ENCODE results near the gene CDH6. TPM values are rescaled to one million over a fixed set of nuclear protein-coding genes. Genes with fewer than 3 reads are reported as not detected.

The CDH6 gene
- total RNA-seq, 1 donor from 2014 or later, result 0.54 TPM

DNA sequence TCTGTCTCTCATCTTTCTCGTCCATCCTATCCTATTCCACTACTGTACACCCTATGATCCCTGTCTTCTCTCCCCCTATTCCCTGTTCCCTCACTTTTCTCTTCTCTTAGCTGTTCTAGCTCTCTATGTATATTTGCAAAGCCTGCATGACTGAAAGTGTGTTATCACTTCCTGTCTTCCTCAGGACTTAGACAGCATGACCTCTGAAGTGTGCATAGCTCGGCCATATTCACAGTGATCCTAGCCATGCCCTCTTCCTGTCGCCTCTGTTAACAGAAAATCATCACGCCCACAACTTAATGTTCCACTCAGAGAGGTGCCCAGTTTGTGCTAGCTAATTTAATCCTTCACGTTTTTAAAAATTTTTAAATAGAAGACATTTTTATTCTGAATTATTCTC is 35.8 kb upstream of the CDH6 start:
- DNase-seq (ENCODE audit: low spot score in 2 of 2, unreplicated experiment in 2 of 2), result no peak
- no peak overlapping the region for H3K4me3 Mint-ChIP-seq
- H3K27ac Mint-ChIP-seq, result no peak overlapping the region
- H3K4me1 Mint-ChIP-seq, result peaks cover 12% of the 10 kb centered on the region
- no peaks in the 10 kb centered on the region for H3K27me3 Mint-ChIP-seq (ENCODE audit: low read depth)
- TF ChIP-seq CTCF (IDR thresholded peaks at IDR 0.05; ENCODE audit: unreplicated experiment), result no peak
- H3K9me3 Mint-ChIP-seq, result no peaks in the 10 kb centered on the region
- H3K36me3 Mint-ChIP-seq, result no peaks in the 10 kb centered on the region

GRCh38 chr5:31158686-31159085 is 34.8 kb upstream of the CDH6 start:
- no peak for DNase-seq (ENCODE audit: low spot score in 2 of 2, unreplicated experiment in 2 of 2)
- no peak for TF ChIP-seq CTCF (IDR thresholded peaks at IDR 0.05; ENCODE audit: unreplicated experiment)
- Mint-ChIP-seq H3K27ac (no peak overlapping the region), H3K4me1 (peaks cover 12% of the 10 kb centered on the region), H3K27me3 (ENCODE audit: low read depth) (no peaks in the 10 kb centered on the region), H3K36me3 (no peaks in the 10 kb centered on the region), H3K9me3 (no peaks in the 10 kb centered on the region), H3K4me3 (no peak overlapping the region)

- Mint-ChIP-seq H3K4me3 (no peak overlapping the region), H3K27me3 (ENCODE audit: low read depth) (no peaks in the 10 kb centered on the region), H3K27ac (no peak overlapping the region), H3K36me3 (no peaks in the 10 kb centered on the region), H3K4me1 (peaks cover 12% of the 10 kb centered on the region), H3K9me3 (no peaks in the 10 kb centered on the region)
- TF ChIP-seq CTCF (IDR thresholded peaks at IDR 0.05; ENCODE audit: unreplicated experiment), result no peak
- no peak for DNase-seq (ENCODE audit: low spot score in 2 of 2, unreplicated experiment in 2 of 2)
These were observed 31.7 kb upstream of the CDH6 start for GRCh38 chr5:31161781-31162181.

- Mint-ChIP-seq H3K27me3 (ENCODE audit: low read depth) (no peaks in the 10 kb centered on the region), H3K36me3 (no peaks in the 10 kb centered on the region), H3K27ac (no peak overlapping the region), H3K4me3 (no peak overlapping the region), H3K4me1 (peaks cover 9% of the 10 kb centered on the region), H3K9me3 (peaks cover 3% of the 10 kb centered on the region)
- TF ChIP-seq CTCF (IDR thresholded peaks at IDR 0.05; ENCODE audit: unreplicated experiment), result no peak
- DNase-seq (ENCODE audit: low spot score in 2 of 2, unreplicated experiment in 2 of 2), result no peak
These were observed 27.8 kb upstream of the CDH6 start for GRCh38 chr5:31165729-31166128.

DNA sequence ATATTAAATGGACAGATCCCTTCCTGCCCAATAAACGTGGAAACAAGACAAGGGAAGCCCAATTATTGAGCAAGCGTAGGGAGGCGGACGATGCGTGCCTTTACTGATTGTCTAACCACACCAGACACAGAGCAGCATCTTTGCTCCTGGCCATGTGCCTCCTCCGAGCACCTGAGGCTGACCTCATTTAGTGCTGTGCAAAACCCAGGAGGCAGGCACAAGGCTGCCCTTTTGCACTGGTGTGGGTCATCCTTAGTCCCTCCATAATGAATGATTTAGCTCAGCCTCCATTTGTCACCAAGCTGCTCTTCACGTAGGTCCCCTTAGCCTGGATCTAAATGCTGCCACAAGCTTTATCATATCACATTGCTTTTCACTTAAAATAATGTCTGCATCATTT is 24.1 kb upstream of the CDH6 start:
- no peaks in the 10 kb centered on the region for H3K36me3 Mint-ChIP-seq
- H3K9me3 Mint-ChIP-seq, result peaks cover 3% of the 10 kb centered on the region
- no peak overlapping the region for H3K27ac Mint-ChIP-seq
- H3K4me3 Mint-ChIP-seq, result no peak overlapping the region
- DNase-seq (ENCODE audit: low spot score in 2 of 2, unreplicated experiment in 2 of 2), result no peak
- H3K27me3 Mint-ChIP-seq (ENCODE audit: low read depth), result no peaks in the 10 kb centered on the region
- no peak for TF ChIP-seq CTCF (IDR thresholded peaks at IDR 0.05; ENCODE audit: unreplicated experiment)
- H3K4me1 Mint-ChIP-seq, result no peaks in the 10 kb centered on the region

DNA sequence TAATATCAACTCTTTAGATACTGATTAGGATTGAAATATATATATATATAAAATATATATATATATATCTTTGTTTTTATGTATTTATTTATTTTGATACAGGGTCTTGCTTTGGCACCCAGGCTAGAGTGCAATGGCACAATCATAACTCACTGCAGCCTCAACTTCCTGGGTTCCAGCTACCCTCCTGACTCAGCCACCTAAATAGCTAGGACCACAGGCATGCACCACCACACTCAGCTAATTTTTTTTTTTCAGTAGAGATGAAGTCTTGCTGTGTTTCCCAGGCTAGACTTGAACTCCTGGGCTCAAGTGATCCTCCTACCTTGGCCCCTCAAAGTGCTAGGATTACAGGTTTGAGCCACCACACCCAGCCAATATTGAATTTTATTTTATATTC is 20.6 kb upstream of the CDH6 start:
- no peak for DNase-seq (ENCODE audit: low spot score in 2 of 2, unreplicated experiment in 2 of 2)
- H3K9me3 Mint-ChIP-seq, result peaks cover 4% of the 10 kb centered on the region
- H3K4me1 Mint-ChIP-seq, result no peaks in the 10 kb centered on the region
- H3K27ac Mint-ChIP-seq, result no peak overlapping the region
- TF ChIP-seq CTCF (IDR thresholded peaks at IDR 0.05; ENCODE audit: unreplicated experiment), result no peak
- H3K4me3 Mint-ChIP-seq, result no peak overlapping the region
- H3K36me3 Mint-ChIP-seq, result no peaks in the 10 kb centered on the region
- peaks cover 3% of the 10 kb centered on the region for H3K27me3 Mint-ChIP-seq (ENCODE audit: low read depth)
